NCI-H1048 (cell line): Measurements from ENCODE around the gene MYL10.

Experiments used
- DNase-seq: peaks from one replicate; lab custom pipeline; 2025; lab: John Stamatoyannopoulos, UW

The MYL10 gene

DNA sequence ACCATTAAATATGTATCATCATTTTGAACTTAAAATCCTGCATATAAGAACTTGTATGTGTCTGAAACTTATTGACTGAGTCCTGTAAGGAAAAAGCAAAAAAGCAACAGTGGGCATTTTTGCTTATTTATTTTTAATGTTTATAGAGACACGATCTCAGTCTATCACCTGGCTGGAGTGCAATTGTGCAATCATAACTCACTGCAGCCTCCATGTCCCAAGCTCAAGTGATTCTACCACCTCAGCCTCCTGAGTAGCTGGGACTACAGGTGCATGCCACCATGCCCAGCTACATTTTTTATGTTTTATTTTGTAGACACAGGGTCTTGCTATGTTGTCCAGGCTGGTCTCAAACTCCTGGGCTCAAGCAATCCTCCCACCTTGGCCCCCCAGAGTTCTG, 32.2 kb downstream of the MYL10 start:
- no peak for DNase-seq

DNA sequence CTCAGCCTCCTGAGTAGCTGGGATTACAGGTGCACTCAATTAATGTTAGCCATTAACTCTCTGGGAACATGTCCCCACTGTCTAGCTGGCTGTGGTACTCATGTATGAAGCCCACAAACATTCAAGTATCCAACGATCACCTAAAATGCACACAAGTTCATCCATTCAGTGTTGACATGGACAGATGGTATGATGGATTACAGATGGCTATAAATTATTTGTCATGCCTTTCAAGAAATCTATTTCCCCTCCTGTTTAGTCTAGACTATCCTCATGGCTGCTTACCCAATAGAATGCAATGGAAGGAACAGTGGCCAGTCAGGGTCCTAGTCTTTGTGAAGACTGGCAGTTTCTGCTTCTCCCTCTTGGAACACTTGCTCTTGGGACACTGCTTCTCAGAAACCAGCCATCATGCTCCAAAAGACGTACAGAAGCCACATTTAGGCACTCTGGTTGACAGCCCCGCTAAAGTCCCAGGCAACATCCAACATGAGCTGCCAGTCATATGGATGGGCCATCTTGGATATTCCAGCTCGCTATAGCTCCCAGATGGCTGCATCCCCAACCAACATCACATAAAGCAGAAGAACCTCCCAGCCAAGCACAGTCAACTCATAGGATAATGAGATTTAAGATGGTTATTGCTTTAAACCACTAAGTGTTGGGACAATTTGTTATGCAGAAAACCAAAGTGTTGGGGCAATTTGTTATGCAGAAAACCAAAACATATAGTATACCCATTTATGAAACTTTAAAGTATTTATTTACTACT, 33.1 kb downstream of the MYL10 start:
- DNase-seq = no peak

DNA sequence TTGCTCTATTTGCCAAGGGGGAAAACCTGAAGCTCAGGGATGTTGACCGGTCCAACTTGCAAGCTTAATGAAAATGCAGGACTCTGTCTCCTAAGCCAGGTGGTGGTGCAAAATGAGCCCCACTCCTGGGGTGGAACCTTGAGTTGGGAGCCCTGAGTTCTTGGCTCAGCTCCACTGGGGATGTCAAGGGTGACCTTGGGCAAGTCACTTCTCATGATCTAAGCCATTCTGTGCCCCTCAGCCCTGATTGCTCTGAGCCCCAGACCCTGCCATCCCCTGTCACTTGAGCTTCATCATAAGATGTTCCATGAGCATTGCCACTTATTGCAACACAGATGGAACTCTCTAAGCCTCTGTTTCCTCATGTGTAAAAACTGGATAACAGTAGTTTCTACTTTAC, 33.9 kb downstream of the MYL10 start:
- DNase-seq = no peak

DNA sequence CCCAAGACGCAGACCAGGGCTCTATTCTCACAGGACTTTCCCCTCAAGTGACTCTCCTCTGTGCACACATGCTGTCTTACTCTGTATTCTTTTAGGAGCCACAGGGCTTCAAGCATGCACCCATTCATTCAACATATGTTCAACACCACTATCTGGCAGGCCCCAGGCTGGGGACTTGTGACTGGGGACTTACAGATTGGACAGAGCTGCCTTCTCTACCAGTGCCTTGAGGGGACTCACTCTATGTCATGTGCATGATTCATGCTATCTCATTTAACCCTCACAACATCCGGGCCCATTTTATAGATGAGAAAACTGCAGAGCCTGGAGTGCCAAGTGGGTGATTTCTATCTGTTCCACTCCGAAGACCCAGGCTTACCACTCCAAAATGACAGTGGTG, 34.3 kb downstream of the MYL10 start:
- DNase-seq = no peak

DNA sequence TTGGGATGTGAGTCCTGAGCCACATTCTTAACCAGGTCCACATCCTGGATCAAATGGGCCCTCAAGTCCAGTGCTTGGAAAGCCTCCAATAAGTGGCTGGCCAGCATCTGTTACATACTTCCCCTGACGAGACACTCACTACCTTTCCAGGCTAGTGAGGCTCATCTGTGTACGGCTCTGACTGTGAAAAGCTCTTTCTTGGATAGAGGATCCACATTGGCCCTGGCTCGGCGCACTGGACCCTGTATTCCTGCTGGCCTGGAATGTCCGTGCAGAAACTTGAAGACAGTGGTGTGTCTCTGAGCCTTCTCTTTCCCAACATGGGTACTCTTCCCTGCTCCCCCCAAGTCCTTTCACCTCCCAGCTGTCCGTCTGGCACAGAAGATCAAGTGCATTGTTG, 35.5 kb downstream of the MYL10 start:
- no peak for DNase-seq

DNA sequence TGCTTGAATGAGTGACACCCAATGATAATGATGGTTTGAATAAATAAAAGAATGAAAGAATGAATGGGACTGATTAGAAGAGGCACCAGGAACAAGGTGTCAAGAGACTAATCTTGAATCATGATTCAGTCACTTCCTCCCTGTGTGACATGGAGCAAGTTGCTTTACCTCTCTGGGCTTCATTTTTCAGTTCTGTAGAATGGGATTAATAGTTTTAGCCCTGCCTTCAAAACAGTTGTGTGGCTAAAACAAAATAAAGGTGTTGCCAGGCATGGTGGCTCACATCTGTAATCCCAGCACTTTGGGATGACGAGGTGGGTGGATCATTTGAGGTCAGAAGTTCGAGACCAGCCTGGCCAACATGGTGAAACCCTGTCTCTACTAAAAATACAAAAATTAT, 37.6 kb downstream of the MYL10 start:
- DNase-seq = no peak

DNA sequence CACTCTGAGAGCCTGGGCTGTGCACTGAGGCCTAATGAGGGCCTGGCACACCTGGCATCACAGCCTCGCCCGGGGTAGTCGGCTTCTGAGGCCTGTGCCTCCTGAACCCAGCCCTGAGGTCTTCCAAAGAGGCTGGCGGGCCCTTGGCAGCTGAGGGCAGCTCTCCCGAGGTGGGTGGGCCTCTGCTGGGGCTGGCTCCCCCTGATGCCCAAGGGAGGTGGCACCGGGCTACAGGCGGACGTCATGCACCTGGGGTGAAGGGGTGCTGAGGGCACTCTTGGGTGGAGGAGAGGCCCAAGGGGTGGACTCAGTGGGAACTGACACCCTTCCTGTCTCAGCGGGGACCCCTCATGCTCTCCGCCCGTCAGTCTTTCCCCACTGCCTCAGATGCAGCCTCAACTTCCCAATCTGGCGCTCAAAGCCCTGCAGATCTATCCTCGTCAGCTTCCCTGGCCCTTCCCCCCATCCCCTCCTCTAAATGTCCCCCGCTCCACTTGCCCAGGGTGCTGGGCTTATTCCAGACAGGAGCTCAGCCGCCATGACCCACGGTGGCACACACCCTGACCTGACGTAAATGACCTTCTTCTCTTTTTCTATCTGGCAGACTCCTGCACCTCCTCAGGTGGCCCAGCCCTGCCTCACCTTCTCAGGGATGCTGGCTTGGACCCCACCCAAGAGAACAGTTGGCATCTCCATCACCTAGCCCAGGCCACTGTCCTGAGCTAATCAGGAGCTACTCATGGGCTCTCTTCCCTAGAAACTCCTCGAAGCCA, 38.2 kb downstream of the MYL10 start:
- no peak for DNase-seq

DNA sequence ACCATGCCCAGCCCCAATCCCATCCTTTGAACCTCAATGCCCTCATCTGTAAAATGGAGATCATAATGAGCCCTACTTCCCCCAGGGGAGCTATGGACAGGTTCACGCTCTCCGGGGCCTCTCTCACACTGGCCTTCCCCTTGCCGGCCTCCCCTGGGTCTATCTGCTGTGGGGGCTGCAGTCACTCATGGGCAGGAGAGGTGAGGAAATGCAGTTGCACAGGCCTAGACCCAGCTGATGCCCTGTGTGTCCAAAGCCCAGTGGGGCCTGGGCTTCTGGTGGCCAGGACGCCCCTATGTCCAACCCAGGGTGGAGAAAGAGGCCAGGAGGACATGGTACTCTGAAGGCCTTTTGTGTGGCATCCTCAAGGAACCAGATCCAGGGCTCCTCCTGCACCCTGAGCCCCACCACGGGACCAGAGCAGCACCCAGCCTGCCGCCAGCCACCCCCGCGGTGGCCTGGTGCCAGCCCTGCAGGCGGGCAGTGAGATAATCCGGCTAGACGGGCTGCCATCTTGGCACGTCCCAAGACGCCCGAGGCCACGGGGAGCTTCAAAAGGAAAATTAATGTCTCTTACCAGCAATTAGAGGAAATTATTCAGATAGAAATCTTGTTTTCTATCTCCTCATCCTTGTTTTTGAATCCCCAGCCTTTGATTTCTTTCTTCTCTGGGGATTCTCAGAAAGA, 39.0 kb downstream of the MYL10 start:
- no peak for DNase-seq

DNA sequence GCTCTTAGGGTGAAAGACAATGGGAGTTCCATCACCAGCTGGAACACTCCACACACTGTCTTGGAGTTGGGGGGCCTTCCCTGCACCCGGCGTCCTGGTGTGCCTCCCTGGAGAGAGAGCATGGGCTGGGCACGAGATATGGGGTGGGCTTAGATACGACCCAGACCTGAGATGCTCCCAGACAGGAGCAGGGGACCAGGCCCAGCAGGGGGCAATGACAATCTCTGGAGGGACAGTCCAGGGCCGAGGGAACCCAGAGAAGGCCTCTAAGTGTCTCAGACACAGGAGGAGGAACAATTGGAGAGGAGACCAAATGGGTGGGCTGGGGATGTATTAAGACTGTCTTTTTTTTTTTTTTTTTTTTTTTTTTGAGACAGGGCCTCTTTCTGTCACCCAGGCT, 40.0 kb downstream of the MYL10 start:
- no peak for DNase-seq

DNA sequence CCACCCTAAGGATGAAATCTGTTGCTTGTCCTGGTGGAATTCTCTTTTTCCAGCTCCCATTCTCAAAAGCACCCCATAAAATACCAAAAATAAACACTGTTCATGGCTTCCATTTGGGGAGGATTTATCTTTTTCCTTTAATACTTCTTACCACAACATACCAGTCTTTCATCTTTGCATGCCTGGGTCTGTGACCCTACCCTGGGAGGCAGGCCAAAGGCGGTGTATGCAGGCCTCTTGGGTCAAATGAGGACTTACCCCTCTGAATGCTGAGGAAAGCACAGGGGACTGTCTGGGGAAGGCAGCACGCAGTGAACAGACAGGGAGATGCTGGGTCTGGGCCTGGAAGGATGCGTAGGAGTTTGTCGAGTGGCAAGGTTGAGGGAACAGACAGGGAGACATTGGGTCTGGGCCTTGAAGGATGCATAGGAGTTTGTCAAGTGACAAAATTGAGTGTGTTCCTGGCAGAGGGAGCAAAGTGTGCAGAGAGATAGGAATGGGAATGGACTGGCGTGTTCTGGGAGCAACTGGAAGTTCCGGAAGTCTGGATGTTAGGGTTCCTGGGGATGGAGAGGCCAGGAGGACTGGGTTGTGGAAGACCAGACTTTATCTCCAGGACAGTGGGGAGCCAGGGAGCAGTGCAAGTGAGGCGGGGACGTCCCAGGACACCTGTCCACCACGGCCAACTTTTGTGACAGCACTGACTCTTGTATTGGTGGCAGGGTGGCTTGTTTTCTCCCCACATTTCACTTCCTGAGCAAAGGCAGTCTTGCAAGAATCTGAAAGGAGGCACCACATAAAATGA, 40.8 kb downstream of the MYL10 start:
- no peak for DNase-seq

DNA sequence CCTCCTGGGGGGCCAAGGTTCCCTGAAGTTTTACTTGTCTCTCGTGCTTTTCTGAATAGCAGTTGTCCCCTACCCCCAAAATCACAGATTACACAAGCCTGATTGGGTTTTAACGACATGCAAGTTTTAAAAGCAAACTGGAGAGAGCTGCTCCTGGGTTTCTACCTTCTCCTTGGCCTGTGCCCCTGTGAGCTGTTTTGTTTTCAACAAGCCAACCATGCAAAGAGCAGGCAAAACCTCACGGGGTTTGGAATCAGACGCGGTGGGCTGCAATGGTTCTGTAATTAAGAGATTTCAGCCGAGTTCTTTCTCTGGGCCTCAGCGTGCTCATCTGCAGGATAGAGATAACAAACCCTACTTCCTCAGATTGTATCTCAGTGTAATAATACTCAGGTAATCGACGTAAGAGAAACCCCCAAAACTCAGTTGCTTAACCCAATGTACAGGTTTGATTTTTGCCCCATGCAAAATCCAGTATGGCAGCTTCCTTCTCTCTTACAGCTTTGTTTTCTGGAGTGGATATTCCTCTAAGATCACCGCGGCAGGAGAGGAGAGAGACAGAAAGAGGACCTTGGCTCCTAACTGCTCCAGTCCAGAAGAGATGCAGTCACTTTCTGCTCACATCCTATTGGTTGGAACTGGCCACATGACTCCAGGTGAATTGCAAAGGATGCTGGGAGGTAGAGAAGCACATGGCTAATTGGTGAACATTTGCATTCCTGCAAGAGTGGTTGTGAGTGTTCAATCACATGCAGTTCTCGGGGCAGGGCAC, 42.0 kb downstream of the MYL10 start:
- no peak for DNase-seq

DNA sequence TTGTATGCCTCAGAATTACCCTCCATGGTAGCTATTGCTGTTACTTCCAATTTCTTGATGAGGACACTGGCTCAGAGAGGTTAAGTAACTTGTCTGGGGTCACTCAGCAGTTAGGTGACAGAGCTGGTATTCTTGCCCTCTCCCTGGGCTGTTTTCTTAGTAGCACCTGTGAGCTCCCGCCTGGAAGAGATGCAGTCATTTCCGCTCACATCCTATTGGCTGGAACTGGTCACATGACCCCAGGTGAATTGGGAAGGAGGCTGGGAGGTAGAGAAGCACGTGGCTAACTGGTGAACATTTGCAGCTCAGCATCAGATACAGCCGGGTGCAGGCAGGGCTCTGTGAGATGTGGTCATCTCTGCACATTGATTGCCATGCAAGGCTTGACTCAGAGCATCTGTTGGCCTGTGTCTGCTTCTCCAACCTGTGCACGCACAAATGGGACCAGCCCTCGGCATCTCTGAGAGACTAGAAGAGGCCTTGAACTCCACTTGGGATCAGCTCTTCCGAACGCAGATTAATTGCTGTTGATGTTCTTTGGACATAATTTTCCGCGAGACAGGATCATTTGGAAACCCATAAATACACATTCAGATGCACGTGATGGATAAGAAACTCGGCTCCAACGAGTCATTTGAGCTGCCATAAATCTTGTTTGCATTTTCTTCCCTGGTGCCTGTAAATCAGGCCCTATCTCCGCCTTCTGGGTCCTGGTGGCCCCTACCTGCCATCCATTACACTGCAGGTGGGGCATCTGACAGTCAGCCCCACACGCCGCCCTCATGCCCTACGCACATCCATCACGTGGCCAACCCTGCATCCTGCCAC, 42.8 kb downstream of the MYL10 start:
- DNase-seq = no peak

DNA sequence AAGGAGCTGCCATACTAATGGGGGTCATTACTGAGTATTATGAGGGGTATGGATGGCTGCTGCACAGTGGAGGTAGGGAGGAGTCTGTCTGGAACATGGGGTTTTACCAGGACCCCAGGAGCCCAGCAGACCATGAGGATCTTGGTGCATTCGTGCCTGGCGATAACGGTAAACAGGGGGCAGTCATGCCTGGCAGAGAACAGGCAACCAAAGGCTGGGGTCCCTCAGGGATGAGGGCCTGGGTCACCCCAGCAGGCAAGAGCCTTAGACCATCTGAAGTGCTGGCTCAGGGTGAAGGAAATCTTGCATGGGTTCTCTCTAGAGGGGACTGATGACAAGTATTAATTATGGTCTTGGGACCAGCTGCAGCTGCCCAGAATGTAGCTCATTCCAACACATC, 46.1 kb downstream of the MYL10 start:
- DNase-seq = no peak

DNA sequence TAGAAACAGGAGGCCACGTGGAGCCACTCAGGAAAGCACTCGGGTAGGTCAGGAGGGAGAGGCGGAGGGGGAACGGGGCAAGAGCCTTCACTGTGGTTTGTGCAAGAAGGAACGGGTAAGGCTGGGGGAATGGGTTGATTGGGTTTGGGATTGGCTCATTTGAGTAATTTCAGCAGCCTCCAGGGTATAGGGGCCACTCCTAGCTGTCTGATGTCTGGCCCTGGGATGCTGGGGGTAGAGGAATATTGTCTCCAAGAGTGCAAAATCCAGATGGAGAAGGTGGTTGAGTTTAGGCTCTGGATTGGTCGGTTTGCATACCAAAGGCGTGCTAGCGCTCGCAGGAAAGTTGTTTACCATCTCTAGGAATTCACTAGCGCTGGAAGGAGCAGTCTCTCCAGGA, 47.2 kb downstream of the MYL10 start:
- DNase-seq = no peak

DNA sequence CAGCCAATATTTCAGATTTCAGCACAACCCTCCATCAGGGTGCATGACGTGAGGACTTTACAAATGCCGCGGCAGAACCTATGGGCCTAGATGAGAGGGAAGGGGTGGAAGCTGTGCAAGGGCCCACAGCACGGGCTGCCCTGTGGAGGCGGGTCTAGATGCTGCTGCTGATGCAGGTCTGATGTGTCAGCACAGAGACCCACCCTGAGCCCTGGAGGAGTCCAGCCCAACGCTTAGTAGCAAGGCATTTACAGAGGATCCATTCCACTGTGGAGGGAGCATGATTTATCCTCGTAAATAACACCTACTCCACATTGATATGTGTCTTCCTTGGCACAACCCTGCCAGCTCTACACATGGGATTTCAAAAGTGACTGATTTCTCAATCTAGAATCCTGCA, 48.5 kb downstream of the MYL10 start:
- DNase-seq = no peak

DNA sequence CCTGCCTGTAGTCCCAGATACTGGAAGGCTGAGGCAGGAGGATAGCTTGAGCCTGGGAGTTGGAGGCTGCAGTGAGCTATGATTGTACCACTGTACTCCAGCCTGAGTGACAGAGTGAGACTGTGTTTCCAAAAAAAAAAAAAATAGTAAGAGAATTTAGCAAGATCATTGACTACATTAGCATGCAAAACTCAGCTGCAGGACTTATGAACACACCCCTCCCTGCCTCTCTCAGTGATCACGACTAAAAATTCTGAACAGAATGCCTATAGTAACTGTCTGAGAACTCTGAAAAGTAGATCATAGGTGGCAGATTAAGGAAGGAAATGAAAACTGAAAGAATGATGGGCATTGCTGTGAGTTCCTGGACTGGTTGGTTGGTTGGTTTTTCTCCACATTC, 50.5 kb downstream of the MYL10 start:
- no peak for DNase-seq

DNA sequence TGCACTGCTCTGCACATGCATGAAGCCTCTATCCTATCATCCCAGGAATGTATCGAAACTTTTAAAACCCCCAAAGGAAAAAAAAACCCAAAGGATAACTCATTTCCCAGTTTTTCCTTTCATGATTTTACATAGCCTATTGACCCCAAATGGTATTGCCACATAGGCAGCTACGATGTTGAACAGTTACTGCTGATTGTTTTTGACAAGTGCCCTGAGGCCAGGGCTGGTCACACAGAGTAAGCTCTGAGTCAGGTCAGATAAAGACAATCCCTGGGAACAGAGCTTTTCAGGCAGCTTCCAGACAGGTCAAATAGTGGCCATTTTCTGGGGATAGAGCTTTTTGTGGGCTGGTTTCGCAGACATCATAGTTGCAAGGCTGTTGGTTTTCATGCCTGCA, 52.1 kb downstream of the MYL10 start:
- DNase-seq = no peak

DNA sequence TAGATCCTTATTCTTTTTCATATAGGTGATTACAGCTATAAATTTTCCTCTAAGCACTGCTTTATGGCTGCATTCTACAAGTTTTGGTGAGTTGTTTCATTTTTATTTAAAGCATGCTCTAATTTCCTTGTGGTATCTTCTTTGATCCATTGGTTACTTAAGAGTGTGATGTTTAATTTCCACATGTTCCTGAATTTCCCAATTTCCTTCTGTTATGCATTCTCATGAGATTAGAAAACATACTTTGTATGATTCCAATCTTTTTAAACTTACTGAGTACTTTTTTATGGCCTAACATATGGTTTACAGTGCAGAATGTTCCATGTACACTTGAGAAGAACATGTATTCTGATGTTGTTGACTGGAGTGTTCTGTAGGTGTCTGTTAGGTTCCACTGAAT, 53.4 kb downstream of the MYL10 start:
- DNase-seq = no peak

DNA sequence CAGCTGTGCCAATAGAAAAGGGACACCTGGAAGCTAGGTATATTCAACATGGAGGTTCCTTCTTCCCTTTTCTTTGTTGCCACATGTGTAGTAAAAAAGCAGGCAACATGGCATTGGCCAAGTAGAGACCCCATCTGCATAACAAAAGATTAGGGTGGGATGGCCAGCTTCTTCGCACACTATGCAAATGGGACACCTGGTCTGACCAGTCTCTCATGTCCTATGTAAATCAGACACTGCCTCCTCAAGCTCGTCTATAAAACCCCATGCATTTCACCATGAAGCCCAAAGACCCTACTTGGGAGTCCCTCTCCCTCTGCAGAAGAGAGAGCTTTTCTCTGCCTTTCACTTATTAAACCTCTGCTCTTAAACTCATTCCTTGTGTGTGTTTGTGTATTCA, 53.9 kb downstream of the MYL10 start:
- DNase-seq = no peak

DNA sequence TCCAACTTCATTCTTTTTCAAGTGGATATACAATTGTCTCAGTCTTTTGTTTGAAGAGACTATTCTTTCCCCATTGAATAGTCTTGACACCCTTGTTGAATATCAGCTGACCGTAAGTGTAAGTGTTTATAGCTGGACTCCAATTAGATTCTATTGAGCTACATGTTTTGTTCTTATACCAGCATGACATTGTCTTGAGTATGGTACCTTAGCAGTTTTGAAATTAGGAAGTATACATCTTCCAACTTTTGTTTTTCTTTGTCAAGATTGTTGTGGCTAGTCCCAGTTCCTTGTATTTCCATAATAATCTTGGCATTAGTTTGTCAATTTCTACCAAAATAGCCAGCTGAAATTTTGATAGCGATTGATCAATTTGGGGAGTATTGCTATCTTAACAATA, 56.9 kb downstream of the MYL10 start:
- no peak for DNase-seq

DNA sequence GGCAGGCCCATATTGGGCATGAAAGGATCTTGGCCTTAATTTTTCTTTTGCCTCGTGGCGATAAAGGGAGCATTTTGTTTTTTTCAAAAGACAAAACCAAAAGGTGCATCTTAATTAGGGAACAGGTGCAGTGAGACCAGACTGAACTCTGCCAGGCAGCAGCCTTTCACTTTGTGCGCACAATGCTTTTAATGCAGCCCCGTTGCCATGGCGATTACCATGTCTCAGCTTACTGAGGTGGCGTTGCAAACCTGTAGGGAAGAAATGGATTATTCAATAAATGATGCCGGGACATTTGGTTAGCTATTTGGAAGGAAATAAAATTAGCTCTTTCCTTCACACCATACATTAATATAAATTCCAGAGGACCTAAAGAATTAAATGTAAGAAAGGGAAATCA, 61.9 kb downstream of the MYL10 start:
- DNase-seq = no peak
